ENCODE data around the gene UBAC2. TPM values are rescaled to one million over a fixed set of nuclear protein-coding genes. Genes with fewer than 3 reads are reported as not detected.

Gene UBAC2
- total RNA-seq, 2 donors from 2014 or later, result 72.7 to 80.4 TPM

DNA sequence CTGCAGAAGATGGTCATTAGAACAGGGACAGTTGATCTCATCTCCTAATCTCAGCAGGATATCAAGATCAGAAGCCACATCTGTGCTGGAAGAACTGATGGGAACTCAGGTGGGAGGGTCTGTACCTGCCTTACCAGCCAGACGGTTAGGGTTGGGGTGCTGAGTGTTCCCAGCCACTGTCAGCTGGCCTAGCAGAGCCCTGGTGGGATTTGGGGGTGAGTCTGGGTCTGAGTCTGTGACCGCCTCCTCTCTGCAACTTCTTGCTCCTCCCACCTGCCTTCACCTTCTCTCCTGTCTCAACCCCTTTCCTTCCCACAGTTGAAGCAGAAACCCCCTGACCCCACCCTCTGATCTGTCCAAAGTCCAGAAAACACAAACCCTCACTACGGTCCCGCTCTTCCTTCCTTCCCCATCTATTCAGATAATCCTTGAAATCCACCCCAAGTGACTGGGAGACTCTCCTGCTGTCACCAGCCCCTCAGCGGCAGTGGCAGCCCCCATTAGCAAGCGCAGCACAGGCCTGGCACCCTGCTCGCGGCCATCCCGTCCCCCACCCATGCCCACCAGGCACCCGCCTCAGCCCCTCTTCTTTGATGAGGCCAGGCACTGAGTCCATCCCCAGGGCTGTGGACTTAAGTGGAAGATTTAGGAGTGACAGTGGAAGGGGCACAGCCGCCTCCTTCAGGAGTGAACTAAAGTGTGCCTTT is 198.4 kb downstream of the UBAC2 start:
- H3K4me1 ChIP-seq (ENCODE audit: control insufficient read depth, insufficient read depth, low read length), result no peaks in the 10 kb centered on the region
- H3K4me1 Mint-ChIP-seq, result peaks cover 2% of the 10 kb centered on the region
- no peaks in the 10 kb centered on the region for H3K9me3 ChIP-seq (ENCODE audit: control insufficient read depth, low read length)
- no peak for DNase-seq
- no peak overlapping the region for H3K4me3 Mint-ChIP-seq
- peaks cover 2% of the 10 kb centered on the region for H3K27me3 Mint-ChIP-seq (ENCODE audit: insufficient read depth)
- H3K36me3 ChIP-seq (ENCODE audit: control insufficient read depth, insufficient read depth, low read length), result no peaks in the 10 kb centered on the region
- H3K27ac ChIP-seq (ENCODE audit: low read depth, low read length), result no peak overlapping the region
- H3K27me3 ChIP-seq (ENCODE audit: control insufficient read depth, insufficient read depth, low read length, poor library complexity, severe bottlenecking), result no peaks in the 10 kb centered on the region
- no peak overlapping the region for H3K9ac ChIP-seq (ENCODE audit: extremely low read depth, low read length, poor library complexity, severe bottlenecking)
- peaks cover 9% of the 10 kb centered on the region for H3K9me3 Mint-ChIP-seq
- H3K27ac Mint-ChIP-seq, result no peak overlapping the region
- H3K4me3 ChIP-seq (ENCODE audit: low read length), result no peak overlapping the region
- WGBS, 2 experiments (ENCODE audit: insufficient coverage in 1 of 2, insufficient read length in 1 of 2), result 95% methylated on average over 11 of the region's 11 CpGs; no CpG with 5 or more reads in 1 of the 2 experiments
- H3K36me3 Mint-ChIP-seq (ENCODE audit: low read depth), result no peaks in the 10 kb centered on the region
- TF ChIP-seq, protein P1, sequence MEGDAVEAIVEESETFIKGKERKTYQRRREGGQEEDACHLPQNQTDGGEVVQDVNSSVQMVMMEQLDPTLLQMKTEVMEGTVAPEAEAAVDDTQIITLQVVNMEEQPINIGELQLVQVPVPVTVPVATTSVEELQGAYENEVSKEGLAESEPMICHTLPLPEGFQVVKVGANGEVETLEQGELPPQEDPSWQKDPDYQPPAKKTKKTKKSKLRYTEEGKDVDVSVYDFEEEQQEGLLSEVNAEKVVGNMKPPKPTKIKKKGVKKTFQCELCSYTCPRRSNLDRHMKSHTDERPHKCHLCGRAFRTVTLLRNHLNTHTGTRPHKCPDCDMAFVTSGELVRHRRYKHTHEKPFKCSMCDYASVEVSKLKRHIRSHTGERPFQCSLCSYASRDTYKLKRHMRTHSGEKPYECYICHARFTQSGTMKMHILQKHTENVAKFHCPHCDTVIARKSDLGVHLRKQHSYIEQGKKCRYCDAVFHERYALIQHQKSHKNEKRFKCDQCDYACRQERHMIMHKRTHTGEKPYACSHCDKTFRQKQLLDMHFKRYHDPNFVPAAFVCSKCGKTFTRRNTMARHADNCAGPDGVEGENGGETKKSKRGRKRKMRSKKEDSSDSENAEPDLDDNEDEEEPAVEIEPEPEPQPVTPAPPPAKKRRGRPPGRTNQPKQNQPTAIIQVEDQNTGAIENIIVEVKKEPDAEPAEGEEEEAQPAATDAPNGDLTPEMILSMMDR (conservative IDR thresholded peaks at IDR 0.05), result no peak

DNA sequence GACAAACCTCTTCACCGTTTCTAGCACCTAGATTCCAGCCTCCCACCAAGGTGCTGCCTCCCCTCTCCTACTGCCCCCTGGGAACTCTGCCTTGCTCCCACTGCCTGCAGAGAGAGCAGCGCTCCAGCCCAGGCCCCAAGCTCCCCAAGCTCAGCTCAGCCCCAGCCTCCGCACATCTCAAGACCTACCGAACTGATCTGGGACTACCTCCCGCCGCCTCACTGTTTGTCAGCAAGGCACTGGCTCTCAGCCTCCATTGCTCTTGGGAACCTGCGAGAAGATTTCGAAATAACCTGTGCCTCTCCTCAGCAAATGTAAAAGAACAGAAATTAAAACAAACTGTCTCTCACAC is 198.9 kb downstream of the UBAC2 start:
- Mint-ChIP-seq H3K27me3 (ENCODE audit: insufficient read depth) (peaks cover 2% of the 10 kb centered on the region), H3K36me3 (ENCODE audit: low read depth) (no peaks in the 10 kb centered on the region), H3K4me3 (no peak overlapping the region), H3K4me1 (peaks cover 2% of the 10 kb centered on the region), H3K27ac (no peak overlapping the region), H3K9me3 (peaks cover 9% of the 10 kb centered on the region)
- DNase-seq, result no peak
- H3K27ac ChIP-seq (ENCODE audit: low read depth, low read length), result no peak overlapping the region
- no peaks in the 10 kb centered on the region for H3K9me3 ChIP-seq (ENCODE audit: control insufficient read depth, low read length)
- no peaks in the 10 kb centered on the region for H3K27me3 ChIP-seq (ENCODE audit: control insufficient read depth, insufficient read depth, low read length, poor library complexity, severe bottlenecking)
- H3K4me3 ChIP-seq (ENCODE audit: low read length), result no peak overlapping the region
- TF ChIP-seq, protein P1 (conservative IDR thresholded peaks at IDR 0.05), result no peak
- WGBS, 2 experiments (ENCODE audit: insufficient coverage in 1 of 2, insufficient read length in 1 of 2), result 83 to 95% methylated on average over 2 to 8 of the region's 8 CpGs
- no peak overlapping the region for H3K9ac ChIP-seq (ENCODE audit: extremely low read depth, low read length, poor library complexity, severe bottlenecking)
- no peaks in the 10 kb centered on the region for H3K36me3 ChIP-seq (ENCODE audit: control insufficient read depth, insufficient read depth, low read length)
- no peaks in the 10 kb centered on the region for H3K4me1 ChIP-seq (ENCODE audit: control insufficient read depth, insufficient read depth, low read length)

DNA sequence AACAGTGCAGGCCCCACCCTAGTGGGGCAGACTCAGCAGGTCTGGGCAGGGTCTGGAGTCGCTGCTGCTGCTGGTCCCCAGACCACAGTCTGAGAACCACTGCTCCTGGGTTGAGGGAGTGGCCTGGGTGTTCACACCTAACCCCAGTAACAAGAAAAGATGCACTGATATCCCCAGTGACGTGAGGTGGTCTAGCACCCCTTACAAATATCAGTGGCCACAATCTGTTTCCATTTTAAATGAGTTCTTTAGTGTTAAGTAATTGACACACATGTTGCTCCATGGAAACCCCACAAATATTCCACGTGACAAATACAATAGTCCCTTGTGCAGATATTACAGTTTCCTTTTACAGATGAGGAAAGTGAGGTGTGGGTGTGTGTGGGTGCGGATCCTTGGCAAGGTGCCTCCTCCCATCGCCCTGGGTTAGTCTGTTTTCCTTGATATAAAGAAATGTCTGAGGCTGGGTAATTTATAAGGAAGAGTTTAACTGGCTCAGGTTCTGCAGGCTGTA is 202.9 kb downstream of the UBAC2 start:
- H3K4me3 Mint-ChIP-seq, result no peak overlapping the region
- peaks cover 8% of the 10 kb centered on the region for H3K27me3 Mint-ChIP-seq (ENCODE audit: insufficient read depth)
- no peak overlapping the region for H3K4me3 ChIP-seq (ENCODE audit: low read length)
- DNase-seq, result no peak
- no peak overlapping the region for H3K27ac ChIP-seq (ENCODE audit: low read depth, low read length)
- H3K27me3 ChIP-seq (ENCODE audit: control insufficient read depth, insufficient read depth, low read length, poor library complexity, severe bottlenecking), result no peaks in the 10 kb centered on the region
- H3K4me1 Mint-ChIP-seq, result peaks cover 2% of the 10 kb centered on the region
- TF ChIP-seq, protein P1 (conservative IDR thresholded peaks at IDR 0.05), result no peak
- H3K4me1 ChIP-seq (ENCODE audit: control insufficient read depth, insufficient read depth, low read length), result no peaks in the 10 kb centered on the region
- H3K36me3 Mint-ChIP-seq (ENCODE audit: low read depth), result no peaks in the 10 kb centered on the region
- no peak overlapping the region for H3K27ac Mint-ChIP-seq
- H3K9me3 Mint-ChIP-seq, result peaks cover 9% of the 10 kb centered on the region
- no peaks in the 10 kb centered on the region for H3K9me3 ChIP-seq (ENCODE audit: control insufficient read depth, low read length)
- H3K9ac ChIP-seq (ENCODE audit: extremely low read depth, low read length, poor library complexity, severe bottlenecking), result no peak overlapping the region
- WGBS, 2 experiments (ENCODE audit: insufficient coverage in 1 of 2, insufficient read length in 1 of 2), result 95 to 100% methylated on average over 2 to 5 of the region's 5 CpGs
- H3K36me3 ChIP-seq (ENCODE audit: control insufficient read depth, insufficient read depth, low read length), result no peaks in the 10 kb centered on the region
